Measurements from ENCODE around the gene PRKAR2A.

DNA sequence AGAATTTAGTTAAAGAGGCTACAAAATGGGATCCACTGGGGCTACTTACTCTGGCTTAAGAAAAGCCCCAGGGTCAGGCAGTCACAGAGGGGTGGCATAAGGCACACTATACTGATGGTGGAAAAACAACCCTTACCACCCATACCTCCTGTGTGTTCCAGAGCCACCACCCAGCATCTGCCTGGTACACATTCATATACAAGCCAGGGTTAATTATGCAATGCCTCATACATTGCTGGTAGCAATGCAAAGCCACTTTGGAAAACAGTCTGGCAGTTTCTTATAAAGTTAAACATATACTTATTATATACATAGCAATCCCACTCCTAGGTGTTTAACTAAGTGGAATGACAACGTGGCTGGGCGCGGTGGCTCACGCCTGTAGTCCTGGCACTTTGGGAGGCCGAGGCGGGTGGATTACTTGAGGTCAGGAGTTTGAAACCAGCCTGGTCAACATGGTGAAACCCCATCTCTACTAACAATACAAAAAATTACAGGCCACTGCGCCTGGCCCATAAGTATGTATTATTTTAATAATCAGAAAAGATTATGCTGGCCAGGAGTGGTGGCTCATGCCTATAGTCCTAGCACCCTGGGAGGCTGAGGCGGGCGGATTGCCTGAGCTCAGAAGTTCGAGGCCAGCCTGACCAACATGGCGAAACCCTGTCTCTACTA is 146.8 kb downstream of the PRKAR2A start:
- TF ChIP-seq, protein P1, sequence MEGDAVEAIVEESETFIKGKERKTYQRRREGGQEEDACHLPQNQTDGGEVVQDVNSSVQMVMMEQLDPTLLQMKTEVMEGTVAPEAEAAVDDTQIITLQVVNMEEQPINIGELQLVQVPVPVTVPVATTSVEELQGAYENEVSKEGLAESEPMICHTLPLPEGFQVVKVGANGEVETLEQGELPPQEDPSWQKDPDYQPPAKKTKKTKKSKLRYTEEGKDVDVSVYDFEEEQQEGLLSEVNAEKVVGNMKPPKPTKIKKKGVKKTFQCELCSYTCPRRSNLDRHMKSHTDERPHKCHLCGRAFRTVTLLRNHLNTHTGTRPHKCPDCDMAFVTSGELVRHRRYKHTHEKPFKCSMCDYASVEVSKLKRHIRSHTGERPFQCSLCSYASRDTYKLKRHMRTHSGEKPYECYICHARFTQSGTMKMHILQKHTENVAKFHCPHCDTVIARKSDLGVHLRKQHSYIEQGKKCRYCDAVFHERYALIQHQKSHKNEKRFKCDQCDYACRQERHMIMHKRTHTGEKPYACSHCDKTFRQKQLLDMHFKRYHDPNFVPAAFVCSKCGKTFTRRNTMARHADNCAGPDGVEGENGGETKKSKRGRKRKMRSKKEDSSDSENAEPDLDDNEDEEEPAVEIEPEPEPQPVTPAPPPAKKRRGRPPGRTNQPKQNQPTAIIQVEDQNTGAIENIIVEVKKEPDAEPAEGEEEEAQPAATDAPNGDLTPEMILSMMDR (IDR thresholded peaks at IDR 0.05 in 4 of 5, conservative IDR thresholded peaks at IDR 0.05 in 1 of 5) = no peak
- TF ChIP-seq POLR2A (IDR thresholded peaks at IDR 0.05) = no peak

All from gastrocnemius medialis (tissue), 4 donors.